OCI-LY1 (cell line): Measurements from ENCODE around the gene TXNL1.
A peak's percentile ranks its signal among the peaks of the same experiment; 100 is the strongest.

Experiments
- H2AFZ ChIP-seq: fragments of 200-600 bp; sonication (generic), shearing (Covaris generic); 2 replicates; pipeline ENCODE4 v1.6.0; 2014; ENCODE audit warnings: antibody characterized with exemption, mild to moderate bottlenecking, low read length
- H3F3A ChIP-seq: fragments of 200-600 bp; sonication (generic), shearing (Covaris generic); 2 replicates; pipeline ENCODE4 v1.6.0; 2014; ENCODE audit warnings: mild to moderate bottlenecking, antibody characterized with exemption, low read length, moderate library complexity; ENCODE audit not compliant: insufficient read depth
- H3K27ac ChIP-seq: fragments of 200-600 bp; sonication (generic); 2 replicates; pipeline ENCODE4 v1.5.1; 2014; ENCODE audit warnings: low read length, mixed run types, mild to moderate bottlenecking, low read depth; ENCODE audit not compliant: poor library complexity, severe bottlenecking
- H3K27me3 ChIP-seq: fragments of 200-600 bp; sonication (generic); 2 replicates; pipeline ENCODE4 v1.6.0; 2014; ENCODE audit warnings: antibody characterized with exemption, mild to moderate bottlenecking, low read length, moderate library complexity; ENCODE audit not compliant: insufficient read depth
- H3K36me3 ChIP-seq: fragments of 200-600 bp; sonication (generic); 2 replicates; pipeline ENCODE4 v1.6.1; 2014; ENCODE audit warnings: mild to moderate bottlenecking, antibody characterized with exemption, low read length, moderate library complexity, mixed read lengths; ENCODE audit not compliant: insufficient read depth
- H3K4me1 ChIP-seq: fragments of 200-600 bp; sonication (generic); 2 replicates; pipeline ENCODE4 v1.5.1; 2014; ENCODE audit warnings: mild to moderate bottlenecking, low read length, moderate library complexity; ENCODE audit not compliant: insufficient read depth, severe bottlenecking
- H3K4me2 ChIP-seq: fragments of 200-600 bp; sonication (generic), shearing (Covaris generic); 2 replicates; pipeline ENCODE4 v1.6.1; 2014; ENCODE audit warnings: low read length
- H3K4me3 ChIP-seq: fragments of 200-600 bp; sonication (generic); 2 replicates; pipeline ENCODE4 v1.5.1; 2014; ENCODE audit warnings: low read length, low read depth, mild to moderate bottlenecking, mixed read lengths; ENCODE audit not compliant: poor library complexity, severe bottlenecking
- H3K79me2 ChIP-seq: fragments of 200-600 bp; shearing (Covaris generic); 2 replicates; pipeline ENCODE4 v1.6.1; 2016; ENCODE audit warnings: mixed run types, low read length, mixed read lengths; ENCODE audit not compliant: insufficient read depth
- H3K9ac ChIP-seq: fragments of 200-600 bp; sonication (generic), shearing (Covaris generic); 2 replicates; pipeline ENCODE4 v1.6.1; 2014; ENCODE audit warnings: mild to moderate bottlenecking, low read length, mixed read lengths
- H3K9me2 ChIP-seq: fragments of 200-600 bp; sonication (generic), shearing (Covaris generic); 2 replicates; pipeline ENCODE4 v1.6.1; 2014; ENCODE audit warnings: low read depth, mild to moderate bottlenecking, low read length, mixed read lengths
- H3K9me3 ChIP-seq: fragments of 200-600 bp; shearing (Covaris generic); 2 replicates; pipeline ENCODE4 v1.6.1; 2014; ENCODE audit warnings: low read length, mixed read lengths
- H4K20me1 ChIP-seq: fragments of 200-600 bp; sonication (generic), shearing (Covaris generic); 2 replicates; pipeline ENCODE4 v1.6.0; 2016; ENCODE audit warnings: mild to moderate bottlenecking, low read length; ENCODE audit not compliant: insufficient read depth
- EZH2 ChIP-seq: fragments of 200-600 bp; sonication (generic), shearing (Covaris generic); IDR thresholded peaks from 2 replicates; pipeline ENCODE4 v1.8.0; 2017; ENCODE audit warnings: borderline replicate concordance, mixed run types, mild to moderate bottlenecking, antibody characterized with exemption, low read length, moderate library complexity, mixed read lengths
- TF ChIP-seq, protein P1 (sequence below): fragments of 200-600 bp; sonication (generic), shearing (Covaris generic); IDR thresholded peaks from 2 replicates; pipeline ENCODE4 v1.5.1; 2017; ENCODE audit warnings: mild to moderate bottlenecking, antibody characterized with exemption, low read length, moderate library complexity, mixed read lengths

The TXNL1 gene

DNA sequence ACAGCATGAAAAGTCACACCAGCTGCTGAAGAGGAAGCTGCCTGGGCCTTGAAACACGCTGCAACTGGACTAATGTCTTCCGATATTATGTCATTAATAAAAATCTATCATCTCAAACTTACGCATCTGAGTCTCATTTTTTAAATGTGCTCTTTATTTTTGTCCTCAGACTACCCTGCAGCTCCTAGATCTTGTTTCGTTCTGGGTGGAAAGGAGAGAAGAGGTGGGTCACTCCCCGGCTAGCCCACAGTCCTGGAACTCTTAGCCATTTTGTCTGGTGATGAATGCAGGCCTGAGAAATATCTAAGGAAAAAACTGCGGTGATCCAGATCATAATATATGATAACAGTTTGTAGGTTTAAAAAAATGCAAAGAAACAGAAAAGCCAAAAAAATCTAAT, 73.3 kb downstream of the TXNL1 start:
- Histone ChIP-seq H3K4me2 (no peak overlapping the region), H3K4me1 (no peaks in the 10 kb centered on the region), H3K9me3 (no peaks in the 10 kb centered on the region), H3K9me2 (no peaks in the 10 kb centered on the region), H2AFZ (no peak overlapping the region), H4K20me1 (no peaks in the 10 kb centered on the region), H3K4me3 (no peak overlapping the region), H3F3A (no peaks in the 10 kb centered on the region), H3K27ac (no peak overlapping the region), H3K9ac (no peak overlapping the region), H3K27me3 (no peaks in the 10 kb centered on the region), H3K79me2 (no peaks in the 10 kb centered on the region), H3K36me3 (no peaks in the 10 kb centered on the region)
- TF ChIP-seq, protein P1, sequence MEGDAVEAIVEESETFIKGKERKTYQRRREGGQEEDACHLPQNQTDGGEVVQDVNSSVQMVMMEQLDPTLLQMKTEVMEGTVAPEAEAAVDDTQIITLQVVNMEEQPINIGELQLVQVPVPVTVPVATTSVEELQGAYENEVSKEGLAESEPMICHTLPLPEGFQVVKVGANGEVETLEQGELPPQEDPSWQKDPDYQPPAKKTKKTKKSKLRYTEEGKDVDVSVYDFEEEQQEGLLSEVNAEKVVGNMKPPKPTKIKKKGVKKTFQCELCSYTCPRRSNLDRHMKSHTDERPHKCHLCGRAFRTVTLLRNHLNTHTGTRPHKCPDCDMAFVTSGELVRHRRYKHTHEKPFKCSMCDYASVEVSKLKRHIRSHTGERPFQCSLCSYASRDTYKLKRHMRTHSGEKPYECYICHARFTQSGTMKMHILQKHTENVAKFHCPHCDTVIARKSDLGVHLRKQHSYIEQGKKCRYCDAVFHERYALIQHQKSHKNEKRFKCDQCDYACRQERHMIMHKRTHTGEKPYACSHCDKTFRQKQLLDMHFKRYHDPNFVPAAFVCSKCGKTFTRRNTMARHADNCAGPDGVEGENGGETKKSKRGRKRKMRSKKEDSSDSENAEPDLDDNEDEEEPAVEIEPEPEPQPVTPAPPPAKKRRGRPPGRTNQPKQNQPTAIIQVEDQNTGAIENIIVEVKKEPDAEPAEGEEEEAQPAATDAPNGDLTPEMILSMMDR = no peak
- no peak for TF ChIP-seq EZH2

DNA sequence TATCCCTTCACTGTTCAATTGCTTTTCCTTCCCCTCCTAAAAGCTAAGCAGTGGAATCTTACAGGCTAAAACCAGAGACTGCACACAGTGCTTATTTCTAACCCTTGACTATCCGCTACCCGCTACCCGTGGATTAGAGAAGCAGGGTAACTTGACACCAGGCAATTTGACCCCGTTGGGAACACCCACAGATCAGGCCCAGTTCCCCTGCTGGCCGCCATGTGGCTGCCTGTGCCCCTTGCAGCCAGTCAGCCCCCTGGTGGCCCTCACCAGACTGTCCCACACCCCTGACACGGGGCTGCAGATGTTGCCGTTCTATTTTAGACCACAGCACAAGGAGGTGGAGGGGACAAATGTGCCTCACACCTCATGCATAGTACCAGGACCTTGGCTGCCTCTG, 74.8 kb downstream of the TXNL1 start:
- Histone ChIP-seq H2AFZ (no peak overlapping the region), H3K4me3 (no peak overlapping the region), H3K9ac (no peak overlapping the region), H3K36me3 (no peaks in the 10 kb centered on the region), H3K4me2 (no peak overlapping the region), H3F3A (no peaks in the 10 kb centered on the region), H3K79me2 (no peaks in the 10 kb centered on the region), H3K9me2 (no peaks in the 10 kb centered on the region), H3K4me1 (no peaks in the 10 kb centered on the region), H4K20me1 (no peaks in the 10 kb centered on the region), H3K27me3 (no peaks in the 10 kb centered on the region), H3K27ac (no peak overlapping the region), H3K9me3 (no peaks in the 10 kb centered on the region)
- no peak for TF ChIP-seq EZH2
- TF ChIP-seq, protein P1 = peak; percentile 30; the same call in 1 of the 2 replicates

DNA sequence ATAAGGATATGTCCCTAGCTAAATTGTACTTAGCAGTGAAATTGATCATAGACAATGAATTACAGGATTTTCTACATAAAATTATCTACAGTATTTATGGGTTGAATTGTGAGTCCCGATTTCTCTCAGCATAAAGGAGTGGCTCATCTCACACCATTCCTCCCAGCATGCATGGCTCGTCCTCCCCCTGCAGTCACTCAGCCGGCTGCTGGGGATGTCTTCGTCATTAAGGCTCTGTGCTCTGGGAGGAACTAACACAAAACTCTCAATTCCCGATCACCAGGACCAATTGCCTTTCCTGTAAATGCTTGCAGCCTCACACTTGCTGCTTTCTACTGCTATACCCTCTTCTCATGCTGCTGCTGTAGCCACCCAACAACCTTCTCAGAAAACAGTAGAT, 75.9 kb downstream of the TXNL1 start:
- Histone ChIP-seq H3F3A (no peaks in the 10 kb centered on the region), H3K79me2 (no peaks in the 10 kb centered on the region), H3K9me3 (no peaks in the 10 kb centered on the region), H2AFZ (no peak overlapping the region), H3K4me1 (no peaks in the 10 kb centered on the region), H3K27me3 (no peaks in the 10 kb centered on the region), H3K9me2 (no peaks in the 10 kb centered on the region), H3K4me3 (no peak overlapping the region), H4K20me1 (no peaks in the 10 kb centered on the region), H3K36me3 (no peaks in the 10 kb centered on the region), H3K4me2 (no peak overlapping the region), H3K9ac (no peak overlapping the region), H3K27ac (no peak overlapping the region)
- TF ChIP-seq, protein P1 = no peak
- TF ChIP-seq EZH2 = no peak
